GM19463 (cell line): ENCODE measurements around the gene CSGALNACT2.

Source experiments
- ATAC-seq: cut with Tn5 transposase; IDR thresholded peaks from one replicate; pipeline ENCODE4 v1.9.1; 2021; ENCODE audit warnings: mild to moderate bottlenecking, moderate library complexity; ENCODE audit not compliant: unreplicated experiment

The CSGALNACT2 gene

GRCh38 chr10:43111921-43112607 lies 26.2 kb upstream of the CSGALNACT2 start:
- no peak for ATAC-seq

DNA sequence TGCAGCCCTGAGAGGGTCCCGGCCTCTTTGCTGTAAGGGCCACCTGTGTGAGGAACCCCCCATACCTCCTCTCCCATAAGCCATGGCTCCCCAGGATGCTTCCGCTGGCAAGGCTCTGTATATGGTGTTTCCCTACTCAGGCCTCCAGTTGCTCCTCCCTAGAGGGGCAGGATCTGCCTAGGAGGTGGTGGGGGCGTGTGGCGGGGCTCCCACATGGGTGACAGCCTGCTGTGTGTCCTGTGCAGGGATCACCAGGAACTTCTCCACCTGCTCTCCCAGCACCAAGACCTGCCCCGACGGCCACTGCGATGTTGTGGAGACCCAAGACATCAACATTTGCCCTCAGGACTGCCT lies 25.7 kb upstream of the CSGALNACT2 start:
- ATAC-seq = no peak

GRCh38 chr10:43113201-43114087 lies 24.8 kb upstream of the CSGALNACT2 start:
- no peak for ATAC-seq

- no peak for ATAC-seq
These were observed 24.0 kb upstream of the CSGALNACT2 start for GRCh38 chr10:43114088-43114742.

- ATAC-seq = no peak
These were observed 23.3 kb upstream of the CSGALNACT2 start for GRCh38 chr10:43114743-43115611.

- ATAC-seq = no peak
These were observed 22.2 kb upstream of the CSGALNACT2 start for GRCh38 chr10:43115881-43116595.

DNA sequence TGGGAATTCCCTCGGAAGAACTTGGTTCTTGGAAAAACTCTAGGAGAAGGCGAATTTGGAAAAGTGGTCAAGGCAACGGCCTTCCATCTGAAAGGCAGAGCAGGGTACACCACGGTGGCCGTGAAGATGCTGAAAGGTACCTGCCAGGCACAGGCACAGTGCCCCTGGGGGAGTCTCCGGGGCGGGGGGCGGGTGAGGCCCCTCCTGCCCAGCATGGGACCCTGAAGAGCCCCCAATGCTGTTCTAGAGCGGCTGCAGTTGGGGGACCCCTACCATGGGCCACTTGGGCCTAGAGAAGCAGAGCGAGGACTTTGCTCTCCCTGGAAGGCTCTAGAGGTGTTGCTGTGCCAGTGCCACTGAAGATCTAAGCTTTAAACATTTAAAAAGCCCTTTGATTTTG lies 21.6 kb upstream of the CSGALNACT2 start:
- no peak for ATAC-seq

GRCh38 chr10:43117031-43117776 lies 21.0 kb upstream of the CSGALNACT2 start:
- ATAC-seq = no peak

DNA sequence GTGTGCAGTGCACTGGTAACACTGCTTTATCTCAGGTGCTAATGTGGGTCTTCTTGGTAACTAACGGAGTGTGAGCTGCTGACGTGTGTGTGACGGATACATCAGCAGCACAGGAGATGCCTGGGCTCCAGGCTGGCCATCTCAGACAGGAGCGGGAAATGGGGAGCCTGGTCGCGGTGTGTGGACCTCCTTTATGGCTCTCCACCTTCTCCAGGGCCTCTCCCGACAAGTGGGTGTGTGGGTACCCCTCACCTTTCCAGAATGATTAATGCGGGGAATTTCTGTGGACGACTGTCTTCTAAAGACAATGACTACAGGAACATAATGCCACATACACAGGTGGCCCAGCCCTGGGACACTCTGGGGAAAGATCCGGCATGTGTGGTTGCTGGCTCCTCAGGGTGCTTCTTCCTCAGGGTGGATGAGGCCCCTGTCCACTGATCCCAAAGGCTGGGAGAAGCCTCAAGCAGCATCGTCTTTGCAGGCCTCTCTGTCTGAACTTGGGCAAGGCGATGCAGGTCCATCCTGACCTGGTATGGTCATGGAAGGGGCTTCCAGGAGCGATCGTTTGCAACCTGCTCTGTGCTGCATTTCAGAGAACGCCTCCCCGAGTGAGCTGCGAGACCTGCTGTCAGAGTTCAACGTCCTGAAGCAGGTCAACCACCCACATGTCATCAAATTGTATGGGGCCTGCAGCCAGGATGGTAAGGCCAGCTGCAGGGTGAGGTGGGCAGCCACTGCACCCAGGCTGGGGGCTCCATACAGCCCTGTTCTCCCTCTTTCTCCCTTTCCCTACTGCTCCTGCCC lies 20.3 kb upstream of the CSGALNACT2 start:
- no peak for ATAC-seq

DNA sequence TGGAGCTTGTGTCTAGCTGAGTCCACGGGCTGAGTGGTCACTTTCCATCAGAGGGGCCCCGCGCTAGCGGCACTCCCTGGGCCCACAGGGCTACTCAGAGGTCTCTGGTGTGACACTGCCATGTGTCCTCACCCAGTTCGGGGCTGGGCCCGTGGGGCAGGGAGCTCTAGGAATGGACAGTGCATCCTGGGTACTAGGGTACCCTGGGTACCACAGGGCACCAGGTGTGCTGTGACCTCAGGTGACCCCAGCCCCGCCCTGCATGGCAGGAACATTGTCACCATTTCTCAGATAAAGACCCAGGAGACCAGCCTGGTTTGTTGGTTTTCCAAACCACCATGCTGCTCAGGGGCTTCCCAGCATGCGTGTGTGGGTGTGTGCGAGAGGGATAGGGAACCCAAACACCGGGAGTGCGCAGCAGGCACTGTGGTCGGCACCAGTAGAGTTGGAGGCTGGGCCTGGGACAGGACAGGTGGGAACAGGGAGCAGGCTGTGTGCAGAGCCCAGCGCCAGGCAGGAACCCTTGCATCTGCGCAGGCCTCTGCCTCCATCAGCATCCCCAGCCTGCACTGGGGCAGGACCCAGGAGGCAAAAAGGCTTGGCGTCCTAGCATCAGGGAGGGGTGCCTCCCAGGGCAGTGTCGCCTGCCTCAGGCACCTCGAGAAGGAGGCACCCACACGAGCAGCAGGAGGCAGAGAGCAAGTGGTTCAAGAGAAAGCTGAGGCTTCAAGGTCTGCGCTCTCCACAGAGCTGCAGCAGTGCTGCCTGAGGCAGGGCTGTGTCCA lies 19.4 kb upstream of the CSGALNACT2 start:
- no peak for ATAC-seq

DNA sequence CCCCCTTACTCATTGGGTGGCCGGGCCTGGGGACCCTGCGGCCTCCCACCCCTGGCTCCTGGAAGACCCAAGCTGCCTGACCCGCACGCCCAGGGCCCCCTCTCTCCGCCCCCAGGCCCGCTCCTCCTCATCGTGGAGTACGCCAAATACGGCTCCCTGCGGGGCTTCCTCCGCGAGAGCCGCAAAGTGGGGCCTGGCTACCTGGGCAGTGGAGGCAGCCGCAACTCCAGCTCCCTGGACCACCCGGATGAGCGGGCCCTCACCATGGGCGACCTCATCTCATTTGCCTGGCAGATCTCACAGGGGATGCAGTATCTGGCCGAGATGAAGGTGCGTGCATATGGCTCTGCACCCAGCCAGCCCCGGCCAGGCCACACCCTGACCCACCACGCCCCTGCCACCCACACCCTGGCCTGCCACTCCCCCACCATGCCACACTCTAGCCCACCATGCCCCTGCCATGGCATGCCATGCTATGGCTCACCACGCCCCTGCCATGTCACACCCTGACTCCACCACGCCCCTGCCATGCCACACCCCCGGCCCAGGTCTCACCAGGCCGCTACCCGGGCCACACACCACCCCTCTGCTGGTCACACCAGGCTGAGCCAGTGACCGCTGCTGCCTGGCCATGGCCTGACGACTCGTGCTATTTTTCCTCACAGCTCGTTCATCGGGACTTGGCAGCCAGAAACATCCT lies 18.7 kb upstream of the CSGALNACT2 start:
- ATAC-seq = no peak

- no peak for ATAC-seq
These were observed 17.9 kb upstream of the CSGALNACT2 start for GRCh38 chr10:43120116-43120928.

- peak; percentile 96 for ATAC-seq
These were observed 17.3 kb upstream of the CSGALNACT2 start for GRCh38 chr10:43120929-43121314.

GRCh38 chr10:43121444-43121843 lies 16.8 kb upstream of the CSGALNACT2 start:
- peak; percentile 18 for ATAC-seq

DNA sequence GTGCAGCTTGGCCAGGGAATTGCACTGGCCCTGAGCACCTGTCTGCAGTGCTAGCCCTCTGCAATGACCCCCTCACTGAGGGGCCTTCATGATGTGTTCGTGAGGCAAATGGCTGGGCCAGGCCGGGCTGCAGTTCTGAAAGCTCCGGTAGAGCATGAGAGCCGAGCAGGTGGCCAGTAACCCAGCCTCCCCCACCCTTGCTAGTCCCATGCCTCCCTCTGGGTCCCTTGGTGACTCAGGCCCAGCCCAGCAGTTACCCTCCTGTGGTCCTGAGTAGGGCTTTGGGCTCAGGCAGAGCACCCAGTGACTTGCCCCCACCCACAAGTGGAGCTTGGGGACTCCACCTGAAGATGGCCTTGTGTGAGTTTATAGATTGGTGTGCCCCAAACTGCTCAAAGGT lies 16.1 kb upstream of the CSGALNACT2 start:
- no peak for ATAC-seq

DNA sequence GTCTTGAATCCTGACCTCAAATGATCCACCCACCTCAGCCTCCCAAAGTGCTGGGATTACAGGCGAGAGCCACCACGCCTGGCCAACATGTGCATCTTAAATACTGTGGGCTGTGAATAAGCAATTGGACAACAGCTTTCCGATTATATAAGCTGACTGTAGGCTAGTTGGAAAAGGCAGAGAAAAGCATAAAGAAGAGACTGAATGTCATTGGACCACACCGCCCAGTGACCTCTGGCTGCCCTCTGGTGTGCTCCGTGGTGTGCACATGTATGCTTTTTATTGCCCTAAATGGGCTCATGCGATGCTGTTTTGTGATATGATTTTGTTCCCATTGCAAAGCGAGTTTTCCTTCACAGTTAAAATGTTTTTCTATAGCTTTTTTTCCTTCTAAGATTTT lies 15.4 kb upstream of the CSGALNACT2 start:
- ATAC-seq = no peak
